ENCODE measurements around the gene PTPRU. TPM values are rescaled to one million over a fixed set of nuclear protein-coding genes. Genes with fewer than 3 reads are reported as not detected.

PTPRU gene
- total RNA-seq, 4 donors from 2014 or later = 12.3 to 19.9 (median 15.9) TPM

GRCh38 chr1:29322147-29322694 is 85.9 kb downstream of the PTPRU start:
- no peak for DNase-seq (ENCODE audit: low spot score)
- ATAC-seq (ENCODE audit: low FRiP score) = no peak
- TF ChIP-seq CTCF (IDR thresholded peaks at IDR 0.05) = no peak

- TF ChIP-seq CTCF (IDR thresholded peaks at IDR 0.05) = no peak
- no peak for ATAC-seq (ENCODE audit: low FRiP score)
- DNase-seq (ENCODE audit: low spot score) = no peak
Observed at GRCh38 chr1:29322861-29323585, 86.7 kb downstream of the PTPRU start.

GRCh38 chr1:29323636-29324035 is 87.3 kb downstream of the PTPRU start:
- ATAC-seq (ENCODE audit: low FRiP score) (no peak), DNase-seq (ENCODE audit: low spot score) (no peak)
- TF ChIP-seq CTCF (IDR thresholded peaks at IDR 0.05) = no peak

GRCh38 chr1:29324202-29324601 is 87.9 kb downstream of the PTPRU start:
- ATAC-seq (ENCODE audit: low FRiP score) (no peak), DNase-seq (ENCODE audit: low spot score) (no peak)
- no peak for TF ChIP-seq CTCF (IDR thresholded peaks at IDR 0.05)

- DNase-seq (ENCODE audit: low spot score) (no peak), ATAC-seq (ENCODE audit: low FRiP score) (no peak)
Observed at GRCh38 chr1:29324771-29325351, 88.5 kb downstream of the PTPRU start.

GRCh38 chr1:29325675-29326074 is 89.4 kb downstream of the PTPRU start:
- DNase-seq (ENCODE audit: low spot score) (no peak), ATAC-seq (ENCODE audit: low FRiP score) (no peak)
- TF ChIP-seq CTCF (IDR thresholded peaks at IDR 0.05) = no peak

More at GRCh38 chr1:29324771-29325351, 88.5 kb downstream of the PTPRU start:
- no peak for TF ChIP-seq CTCF (IDR thresholded peaks at IDR 0.05)

GRCh38 chr1:29326123-29326522 is 89.8 kb downstream of the PTPRU start:
- TF ChIP-seq CTCF (IDR thresholded peaks at IDR 0.05) = no peak
- DNase-seq (ENCODE audit: low spot score) = no peak
- ATAC-seq (ENCODE audit: low FRiP score) = no peak
